HepG2 (cell line): Measurements from ENCODE around the gene RPS14. TPM values are rescaled to one million over a fixed set of nuclear protein-coding genes. Genes with fewer than 3 reads are reported as not detected.
A peak's percentile ranks its signal among the peaks of the same experiment; 100 is the strongest.

ENCODE experiments used
- BHLHE40 ChIP-seq: IDR thresholded peaks from 2 replicates; pipeline ENCODE4 v1.6.1; 2011; ENCODE audit warnings: low read length, improper control_type of control experiment
- CHD2 ChIP-seq: IDR thresholded peaks from 2 replicates; pipeline ENCODE4 v1.6.1; 2011; ENCODE audit warnings: low read depth, low read length, improper control_type of control experiment
- EED ChIP-seq: sonication (generic); formaldehyde crosslinking; IDR thresholded peaks from 2 replicates; pipeline ENCODE4 v1.5.0; 2020; ENCODE audit warnings: mild to moderate bottlenecking, missing genetic modification reagents
- FLYWCH1 ChIP-seq: sonication (generic); formaldehyde crosslinking; IDR thresholded peaks from 2 replicates; pipeline ENCODE4 v1.8.1; 2023; ENCODE audit warnings: mild to moderate bottlenecking, missing genetic modification reagents
- HNRNPK ChIP-seq: fragments of 200-400 bp; formaldehyde crosslinking; IDR thresholded peaks from 2 replicates; pipeline ENCODE4 v1.6.1; 2018; ENCODE audit warnings: low read length, low read depth, moderate library complexity, mild to moderate bottlenecking; ENCODE audit not compliant: poor library complexity, severe bottlenecking
- KDM2A ChIP-seq: sonication (generic); formaldehyde crosslinking; IDR thresholded peaks from 2 replicates; pipeline ENCODE4 v1.4.0; 2020; ENCODE audit warnings: low read depth, missing genetic modification reagents, borderline replicate concordance
- MTA3 ChIP-seq: sonication (generic); formaldehyde crosslinking; IDR thresholded peaks from 2 replicates; pipeline ENCODE4 v1.4.0; 2020; ENCODE audit warnings: missing genetic modification reagents
- ONECUT2 ChIP-seq: sonication (generic); formaldehyde crosslinking; IDR thresholded peaks from 2 replicates; pipeline ENCODE4 v1.4.0; 2020; ENCODE audit warnings: missing genetic modification reagents
- TEAD3 ChIP-seq: optimal IDR thresholded peaks from 2 replicates; pipeline ENCODE3; 2016; ENCODE audit warnings: borderline replicate concordance
- TIGD3 ChIP-seq: sonication (generic); formaldehyde crosslinking; IDR thresholded peaks from 2 replicates; pipeline ENCODE4 v1.5.1; 2020; ENCODE audit warnings: mild to moderate bottlenecking, missing genetic modification reagents, borderline replicate concordance
- ZFAT ChIP-seq: sonication (generic); formaldehyde crosslinking; conservative IDR thresholded peaks from 2 replicates; pipeline ENCODE4 v1.8.1; 2023; ENCODE audit warnings: missing genetic modification reagents, inconsistent platforms
- ZFP37 ChIP-seq: sonication (generic); formaldehyde crosslinking; IDR thresholded peaks from 2 replicates; pipeline ENCODE4 v1.4.0; 2020; ENCODE audit warnings: missing genetic modification reagents, borderline replicate concordance
- ZFP90 ChIP-seq: sonication (generic); formaldehyde crosslinking; IDR thresholded peaks from 2 replicates; pipeline ENCODE4 v1.8.0; 2022; ENCODE audit warnings: missing genetic modification reagents, mild to moderate bottlenecking, inconsistent platforms, borderline replicate concordance
- ZNF205 ChIP-seq: IDR thresholded peaks from 2 replicates; pipeline ENCODE4 v1.6.1; 2018; ENCODE audit warnings: missing biosample characterization, missing genetic modification reagents
- ZNF251 ChIP-seq: sonication (generic); formaldehyde crosslinking; IDR thresholded peaks from 2 replicates; pipeline ENCODE4 v1.9.0; 2021; ENCODE audit warnings: mild to moderate bottlenecking, missing genetic modification reagents
- ZNF30 ChIP-seq: sonication (generic); formaldehyde crosslinking; IDR thresholded peaks from 2 replicates; pipeline ENCODE4 v1.5.0; 2020; ENCODE audit warnings: mild to moderate bottlenecking, missing genetic modification reagents
- ZNF329 ChIP-seq: sonication (generic); formaldehyde crosslinking; IDR thresholded peaks from 2 replicates; pipeline ENCODE4 v1.9.0; 2021; ENCODE audit warnings: low read depth, mild to moderate bottlenecking, missing genetic modification reagents
- ZNF350 ChIP-seq: sonication (generic); formaldehyde crosslinking; IDR thresholded peaks from 2 replicates; pipeline ENCODE4 v1.4.0; 2020; ENCODE audit warnings: mild to moderate bottlenecking, low read depth, missing genetic modification reagents, borderline replicate concordance
- ZNF549 ChIP-seq: sonication (generic); formaldehyde crosslinking; IDR thresholded peaks from 2 replicates; pipeline ENCODE4 v1.5.0; 2020; ENCODE audit warnings: missing genetic modification reagents
- ZNF644 ChIP-seq: IDR thresholded peaks from 2 replicates; pipeline ENCODE4 v1.6.1; 2016; ENCODE audit warnings: low read depth
- ZNF879 ChIP-seq: sonication (generic); formaldehyde crosslinking; IDR thresholded peaks from 2 replicates; pipeline ENCODE4 v1.8.1; 2023; ENCODE audit warnings: missing genetic modification reagents
- ZSCAN22 ChIP-seq: sonication (generic); formaldehyde crosslinking; IDR thresholded peaks from 2 replicates; pipeline ENCODE4 v1.4.0; 2020; ENCODE audit warnings: mild to moderate bottlenecking, missing genetic modification reagents
- polyA plus RNA-seq, 8 experiments: library from polyadenylated mRNA; depleted of rRNA in 3 of 8; stranded (reverse) in 7 of 8; unstranded in 1 of 8; fragments of >200 nt; fragmentation: Illumina TruSeq in 4 of 8; extraction: Trizol in 4 of 8; gene quantifications; 2 replicates each; pipeline versions ENCODE4 v1.2.1 to v1.2.3, GENCODE V29; 2011 to 2016; ENCODE audit warnings: low read depth in 4 of 8, missing spikeins in 1 of 8, mixed read lengths in 1 of 8; ENCODE audit not compliant: insufficient read depth in 1 of 8
- total RNA-seq, 5 experiments: library from RNA; depleted of rRNA; stranded (reverse); fragments of >200 nt; fragmentation: Illumina TruSeq; extraction: Trizol; gene quantifications; 2 replicates each; pipeline ENCODE4 v1.2.3, GENCODE V29; 2016; ENCODE audit warnings: low read depth in 1 of 5
- TF ChIP-seq, protein P1 (sequence below): sonication (generic); formaldehyde crosslinking; IDR thresholded peaks from 2 replicates; pipeline ENCODE4 v1.4.0; 2020; ENCODE audit warnings: missing genetic modification reagents, borderline replicate concordance
- TF ChIP-seq, protein P2 (sequence below): sonication (generic); formaldehyde crosslinking; IDR thresholded peaks from 2 replicates; pipeline ENCODE4 v1.5.0; 2020; ENCODE audit warnings: missing genetic modification reagents

The RPS14 gene
- total and polyA plus RNA-seq, 2 of the 13 experiments (the other 11 are each of a cell fraction or from before 2014, with no cell fraction given), result 2,116 to 3,295 TPM

- TF ChIP-seq TEAD3 (peak; percentile 42), TIGD3 (peak; percentile 93; the same call in 1 of the 2 replicates), HNRNPK (no peak), ZNF251 (CRISPR knock-in tag) (peak; percentile 16; the same call in 1 of the 2 replicates), CHD2 (0 out of 2 replicates have a peak, but pooled peaks have one; percentile 6), ZNF644 (CRISPR knock-in tag) (0 out of 2 replicates have a peak, but pooled peaks have one; percentile 16), KDM2A (CRISPR knock-in tag) (peak; percentile 78; the same call in 1 of the 2 replicates), MTA3 (no peak), ZNF30 (CRISPR knock-in tag) (no peak), ZNF549 (CRISPR knock-in tag) (no peak), ZNF205 (no peak; the same call in 1 of the 2 replicates), ZNF879 (CRISPR knock-in tag) (peak; percentile 58; the same call in 1 of the 2 replicates), ZFP90 (0 out of 2 replicates have a peak, but pooled peaks have one; percentile 11), ZFP37 (no peak), ZNF329 (CRISPR knock-in tag) (no peak), ONECUT2 (CRISPR knock-in tag) (no peak), ZFAT (CRISPR knock-in tag) (no peak), ZSCAN22 (CRISPR knock-in tag) (0 out of 2 replicates have a peak, but pooled peaks have one; percentile 49), BHLHE40 (0 out of 2 replicates have a peak, but pooled peaks have one; percentile 8), ZNF350 (CRISPR knock-in tag) (peak; percentile 90; the same call in 1 of the 2 replicates), FLYWCH1 (CRISPR knock-in tag) (no peak), EED (CRISPR knock-in tag) (peak; percentile 75; the same call in 1 of the 2 replicates)
- TF ChIP-seq, protein P1, sequence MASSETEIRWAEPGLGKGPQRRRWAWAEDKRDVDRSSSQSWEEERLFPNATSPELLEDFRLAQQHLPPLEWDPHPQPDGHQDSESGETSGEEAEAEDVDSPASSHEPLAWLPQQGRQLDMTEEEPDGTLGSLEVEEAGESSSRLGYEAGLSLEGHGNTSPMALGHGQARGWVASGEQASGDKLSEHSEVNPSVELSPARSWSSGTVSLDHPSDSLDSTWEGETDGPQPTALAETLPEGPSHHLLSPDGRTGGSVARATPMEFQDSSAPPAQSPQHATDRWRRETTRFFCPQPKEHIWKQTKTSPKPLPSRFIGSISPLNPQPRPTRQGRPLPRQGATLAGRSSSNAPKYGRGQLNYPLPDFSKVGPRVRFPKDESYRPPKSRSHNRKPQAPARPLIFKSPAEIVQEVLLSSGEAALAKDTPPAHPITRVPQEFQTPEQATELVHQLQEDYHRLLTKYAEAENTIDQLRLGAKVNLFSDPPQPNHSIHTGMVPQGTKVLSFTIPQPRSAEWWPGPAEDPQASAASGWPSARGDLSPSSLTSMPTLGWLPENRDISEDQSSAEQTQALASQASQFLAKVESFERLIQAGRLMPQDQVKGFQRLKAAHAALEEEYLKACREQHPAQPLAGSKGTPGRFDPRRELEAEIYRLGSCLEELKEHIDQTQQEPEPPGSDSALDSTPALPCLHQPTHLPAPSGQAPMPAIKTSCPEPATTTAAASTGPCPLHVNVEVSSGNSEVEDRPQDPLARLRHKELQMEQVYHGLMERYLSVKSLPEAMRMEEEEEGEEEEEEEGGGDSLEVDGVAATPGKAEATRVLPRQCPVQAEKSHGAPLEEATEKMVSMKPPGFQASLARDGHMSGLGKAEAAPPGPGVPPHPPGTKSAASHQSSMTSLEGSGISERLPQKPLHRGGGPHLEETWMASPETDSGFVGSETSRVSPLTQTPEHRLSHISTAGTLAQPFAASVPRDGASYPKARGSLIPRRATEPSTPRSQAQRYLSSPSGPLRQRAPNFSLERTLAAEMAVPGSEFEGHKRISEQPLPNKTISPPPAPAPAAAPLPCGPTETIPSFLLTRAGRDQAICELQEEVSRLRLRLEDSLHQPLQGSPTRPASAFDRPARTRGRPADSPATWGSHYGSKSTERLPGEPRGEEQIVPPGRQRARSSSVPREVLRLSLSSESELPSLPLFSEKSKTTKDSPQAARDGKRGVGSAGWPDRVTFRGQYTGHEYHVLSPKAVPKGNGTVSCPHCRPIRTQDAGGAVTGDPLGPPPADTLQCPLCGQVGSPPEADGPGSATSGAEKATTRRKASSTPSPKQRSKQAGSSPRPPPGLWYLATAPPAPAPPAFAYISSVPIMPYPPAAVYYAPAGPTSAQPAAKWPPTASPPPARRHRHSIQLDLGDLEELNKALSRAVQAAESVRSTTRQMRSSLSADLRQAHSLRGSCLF (CRISPR knock-in tag), result no peak
- TF ChIP-seq, protein P2, sequence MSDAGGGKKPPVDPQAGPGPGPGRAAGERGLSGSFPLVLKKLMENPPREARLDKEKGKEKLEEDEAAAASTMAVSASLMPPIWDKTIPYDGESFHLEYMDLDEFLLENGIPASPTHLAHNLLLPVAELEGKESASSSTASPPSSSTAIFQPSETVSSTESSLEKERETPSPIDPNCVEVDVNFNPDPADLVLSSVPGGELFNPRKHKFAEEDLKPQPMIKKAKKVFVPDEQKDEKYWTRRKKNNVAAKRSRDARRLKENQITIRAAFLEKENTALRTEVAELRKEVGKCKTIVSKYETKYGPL (CRISPR knock-in tag), result no peak
Observed at GRCh38 chr5:150449517-150450339, at the start of gene RPS14 (continued).
